NCI-H1105 (cell line): ENCODE results near the gene FCHSD1.
A peak's percentile ranks its signal among the peaks of the same experiment; 100 is the strongest.

Experiments
- DNase-seq: peaks from one replicate; lab custom pipeline; 2025; lab: John Stamatoyannopoulos, UW

The FCHSD1 gene

DNA sequence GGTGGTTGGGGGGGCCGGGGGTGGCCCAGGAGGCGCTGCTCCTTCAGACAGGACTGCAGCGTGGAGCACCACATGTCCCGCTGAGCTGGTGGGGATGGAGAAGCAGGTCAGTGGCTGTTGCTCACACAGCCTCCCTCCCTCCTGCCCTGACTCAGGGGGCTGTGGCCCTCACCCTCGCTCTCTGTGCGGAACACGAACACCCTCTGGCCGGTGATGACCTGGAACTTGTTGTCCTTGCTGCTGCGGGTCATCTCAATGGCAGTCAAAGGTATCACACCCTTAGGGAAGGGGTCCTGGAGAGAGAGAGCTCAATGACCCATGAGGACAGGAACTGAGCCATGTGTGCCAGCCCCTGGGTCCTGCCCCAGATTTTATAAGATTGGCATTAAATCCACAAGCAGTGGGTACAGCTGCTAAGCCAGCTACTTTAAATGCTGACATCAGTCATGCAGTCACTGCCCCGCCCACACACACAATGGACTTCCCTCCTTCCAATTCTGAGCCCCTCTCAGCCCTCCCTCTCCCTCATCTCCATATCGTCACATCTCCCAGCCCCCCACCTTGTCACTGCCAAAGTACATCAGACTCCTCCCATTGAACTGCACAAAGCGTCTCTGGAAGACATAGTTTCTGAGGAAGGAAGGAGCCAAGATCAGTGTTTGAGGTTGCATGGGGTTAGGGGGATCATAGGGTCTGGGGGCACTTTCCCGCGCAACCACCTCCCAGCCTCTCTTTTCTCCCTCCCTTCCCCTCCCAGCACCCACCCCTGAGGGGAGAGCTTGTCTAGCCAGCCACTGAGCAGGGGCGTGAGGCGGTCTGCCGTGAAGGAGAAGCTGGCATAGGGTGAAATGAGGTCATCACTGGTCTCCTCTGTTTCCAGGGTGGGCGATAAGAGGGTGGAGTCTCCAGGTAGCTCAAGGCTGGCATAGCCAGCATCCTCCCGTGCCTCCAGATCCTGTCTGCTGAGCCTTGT lies 21.9 kb upstream of the FCHSD1 start:
- DNase-seq = no peak

DNA sequence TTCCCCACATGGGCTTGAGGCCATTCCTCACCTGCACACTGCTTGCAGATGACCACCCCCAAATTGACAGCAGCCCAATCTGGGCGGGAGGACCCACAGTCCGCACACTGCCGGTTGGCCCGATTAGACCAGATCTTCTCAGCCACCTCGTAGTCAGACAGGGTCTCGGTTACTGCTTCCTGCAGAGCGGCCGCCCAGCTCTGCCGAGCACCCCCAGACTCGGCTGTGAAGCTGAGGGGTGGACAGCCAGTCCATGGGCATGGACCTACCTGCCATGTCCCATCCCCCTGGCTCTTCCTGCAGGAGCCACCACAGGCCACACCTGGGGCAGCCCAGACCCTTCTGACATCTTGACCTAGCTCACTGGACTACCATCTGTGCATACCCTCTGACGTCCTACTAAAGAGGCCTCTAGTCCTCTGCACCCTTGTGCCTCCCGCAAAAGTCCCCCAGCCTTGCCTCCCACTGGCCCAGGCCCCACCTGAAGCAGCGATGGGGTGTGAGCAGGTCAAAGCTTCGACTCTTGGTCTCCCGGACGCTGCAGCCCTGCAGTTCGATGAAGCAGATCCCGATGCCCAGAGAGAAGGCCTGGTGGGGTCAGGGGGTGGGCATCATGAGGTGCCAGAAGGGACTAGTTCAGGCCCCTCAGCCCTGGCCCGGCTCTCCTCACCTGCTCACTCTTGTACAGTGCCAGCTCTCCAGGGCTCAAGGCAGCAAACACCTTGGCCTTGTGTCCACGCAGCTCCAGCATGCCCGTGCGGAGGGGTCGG lies 21.0 kb upstream of the FCHSD1 start:
- no peak for DNase-seq

DNA sequence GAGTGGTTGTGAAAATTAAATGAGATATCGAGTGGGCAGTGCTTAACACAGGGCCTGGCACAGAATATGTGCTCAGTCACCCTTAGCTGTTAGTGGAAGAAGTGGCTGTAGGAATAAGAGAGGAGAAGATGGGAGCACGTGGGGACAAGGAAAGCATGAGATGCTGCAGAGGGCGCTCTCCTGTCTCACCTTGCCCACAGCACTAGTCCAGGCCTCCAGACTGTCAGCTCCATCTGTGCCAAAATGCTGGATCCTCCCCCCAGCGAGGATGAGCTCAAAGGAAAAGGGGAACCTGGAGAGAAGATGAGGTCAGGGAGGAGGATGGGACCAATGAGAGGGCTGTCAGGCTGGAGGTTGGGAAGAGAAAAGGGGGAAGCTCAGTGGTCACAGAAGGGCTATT lies 18.3 kb upstream of the FCHSD1 start:
- DNase-seq = no peak

DNA sequence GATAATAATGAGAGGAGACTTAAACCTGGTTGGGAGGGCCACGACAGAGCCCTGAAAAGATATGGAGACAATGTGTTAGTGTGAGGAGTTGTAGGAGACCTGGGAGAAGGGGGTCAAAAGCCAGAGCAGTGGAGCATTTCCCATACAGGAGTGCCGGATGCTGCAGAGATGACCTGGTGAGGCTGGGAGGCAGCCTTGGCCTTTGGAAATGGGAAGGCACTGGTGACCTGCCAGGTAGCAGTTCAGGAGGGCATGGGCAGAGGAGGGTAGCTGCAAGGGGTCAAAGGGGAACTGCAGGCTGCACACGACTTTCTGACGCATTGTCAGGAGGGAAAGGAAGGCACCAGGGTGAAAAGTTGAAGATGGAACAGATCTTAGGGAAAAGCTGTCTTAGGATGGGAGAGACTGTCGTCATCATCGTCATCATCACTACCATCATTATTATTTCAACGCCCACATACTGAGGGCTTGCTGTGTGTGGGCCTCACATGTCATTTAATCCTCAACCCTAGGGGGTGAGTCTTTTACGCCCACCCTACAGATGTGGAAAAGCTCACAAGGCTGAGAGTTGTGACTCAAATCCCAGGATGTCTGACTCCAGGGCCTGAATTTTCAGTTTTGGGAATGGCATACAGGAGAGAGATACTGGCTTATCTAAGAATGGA lies 17.5 kb upstream of the FCHSD1 start:
- DNase-seq = no peak

DNA sequence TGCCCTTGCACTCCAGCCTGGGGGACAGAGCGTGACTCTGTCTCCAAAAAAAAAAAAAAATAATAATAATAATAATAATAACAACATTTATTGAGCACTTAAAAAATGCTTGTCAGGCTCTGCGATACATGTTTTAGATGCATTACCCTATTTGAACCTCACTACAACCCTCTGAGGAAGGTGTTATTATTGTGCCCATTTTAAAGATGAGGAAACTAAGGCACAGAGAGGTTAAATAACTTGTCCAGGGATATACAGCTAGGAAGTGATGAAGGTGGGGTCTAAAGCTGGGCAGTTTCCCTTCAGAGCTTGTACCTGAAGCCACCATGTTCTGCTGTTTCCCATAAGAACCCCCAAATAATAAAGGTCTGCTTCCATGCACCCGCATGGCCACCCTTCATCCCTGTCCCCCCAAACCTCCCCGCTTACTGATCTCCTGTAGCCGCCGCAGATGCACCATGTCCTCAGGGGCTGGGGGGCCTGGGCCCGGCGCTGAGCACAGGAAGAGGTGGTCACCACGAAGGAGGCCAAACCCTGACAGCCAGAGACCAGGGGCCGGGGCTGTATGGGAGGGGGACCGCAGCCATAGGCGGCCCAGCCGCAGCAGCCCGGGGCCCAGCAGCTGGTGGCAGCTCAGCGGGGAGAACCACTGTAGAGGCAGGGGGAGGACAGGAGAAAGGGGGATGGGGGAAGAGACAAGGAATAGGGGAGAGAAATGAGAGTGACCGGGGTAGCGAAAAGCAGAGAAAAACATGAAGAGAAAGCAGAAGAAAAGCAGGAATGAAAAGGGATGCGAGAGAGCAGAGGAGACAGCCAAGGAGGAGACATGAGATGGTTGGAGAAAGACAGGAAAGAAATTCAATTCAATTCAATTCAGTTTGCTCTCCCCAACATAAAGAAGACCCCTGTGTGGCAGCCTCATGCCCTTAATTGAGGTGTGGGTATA lies 15.1 kb upstream of the FCHSD1 start:
- DNase-seq = no peak

DNA sequence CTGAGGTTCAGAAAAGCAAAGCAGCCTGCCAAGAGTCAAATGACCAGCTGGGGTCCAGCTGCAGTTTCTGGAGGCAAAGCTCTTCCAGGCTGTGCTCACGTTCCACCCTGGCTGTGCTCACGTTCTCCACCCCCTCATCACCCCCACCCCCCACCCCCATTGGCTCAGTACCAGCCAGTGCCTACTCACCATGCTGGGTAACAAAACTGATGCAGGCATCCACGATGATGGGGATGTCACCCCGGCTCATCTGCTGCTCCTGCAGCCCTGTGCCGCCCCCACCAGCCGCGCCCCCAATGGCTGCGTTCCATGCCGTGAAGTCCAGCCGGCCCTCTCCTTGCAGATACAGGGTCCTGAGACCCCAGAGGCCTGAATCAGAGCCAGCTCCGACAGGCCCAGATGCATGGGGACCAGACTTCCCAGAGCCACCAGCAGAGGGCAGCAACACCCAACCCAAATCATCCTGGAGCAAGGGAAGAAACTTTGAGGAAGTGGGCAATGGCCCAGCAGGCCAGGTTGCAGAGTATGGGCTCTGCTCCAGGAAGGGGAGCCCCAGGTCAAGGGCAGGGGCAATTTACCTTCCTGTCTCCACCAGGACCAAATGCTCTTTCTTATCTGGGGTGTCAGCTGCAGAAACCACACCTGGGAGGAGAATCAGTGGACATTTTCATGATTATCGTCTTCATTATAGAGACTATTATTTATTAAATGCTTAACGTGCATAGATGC lies 13.7 kb upstream of the FCHSD1 start:
- peak; percentile 10 for DNase-seq

DNA sequence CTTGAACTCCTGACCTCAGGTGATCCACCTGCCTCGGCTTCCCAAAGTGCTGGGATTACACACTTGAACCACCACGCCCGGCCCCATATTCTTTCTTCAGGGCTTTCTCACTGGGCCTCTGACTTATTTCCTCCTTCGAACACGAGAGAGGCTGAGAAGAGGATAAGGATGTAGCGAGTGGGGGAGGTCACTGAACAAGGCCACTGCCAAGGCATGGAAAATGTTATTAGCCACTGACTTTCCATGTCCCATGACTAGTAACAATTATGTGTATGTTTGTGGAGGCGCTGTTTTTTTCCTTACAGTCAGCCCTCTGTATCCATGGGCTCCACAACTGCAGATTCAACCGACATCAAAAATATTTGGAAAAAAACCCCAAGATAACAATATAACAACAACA lies 12.3 kb upstream of the FCHSD1 start:
- no peak for DNase-seq

DNA sequence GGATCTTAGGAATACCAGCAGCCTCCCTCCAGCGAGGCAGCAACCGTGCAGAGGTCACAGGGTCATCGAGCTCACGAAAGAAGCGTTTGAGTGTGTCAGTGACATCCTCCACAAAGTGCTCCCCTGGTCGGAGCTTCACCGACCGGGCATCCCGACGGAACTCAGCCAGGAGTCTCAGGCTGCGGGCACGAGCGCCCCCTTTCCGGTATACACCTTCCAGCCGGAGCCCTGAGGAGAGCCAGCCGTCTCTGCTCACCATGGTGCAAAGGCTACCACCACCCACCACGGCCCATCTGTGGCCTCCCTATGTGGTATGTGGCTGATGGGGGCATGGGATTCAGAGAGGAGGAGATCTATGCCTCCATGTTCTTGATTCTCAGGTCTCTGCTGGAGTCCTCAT lies 10.8 kb upstream of the FCHSD1 start:
- DNase-seq = no peak

DNA sequence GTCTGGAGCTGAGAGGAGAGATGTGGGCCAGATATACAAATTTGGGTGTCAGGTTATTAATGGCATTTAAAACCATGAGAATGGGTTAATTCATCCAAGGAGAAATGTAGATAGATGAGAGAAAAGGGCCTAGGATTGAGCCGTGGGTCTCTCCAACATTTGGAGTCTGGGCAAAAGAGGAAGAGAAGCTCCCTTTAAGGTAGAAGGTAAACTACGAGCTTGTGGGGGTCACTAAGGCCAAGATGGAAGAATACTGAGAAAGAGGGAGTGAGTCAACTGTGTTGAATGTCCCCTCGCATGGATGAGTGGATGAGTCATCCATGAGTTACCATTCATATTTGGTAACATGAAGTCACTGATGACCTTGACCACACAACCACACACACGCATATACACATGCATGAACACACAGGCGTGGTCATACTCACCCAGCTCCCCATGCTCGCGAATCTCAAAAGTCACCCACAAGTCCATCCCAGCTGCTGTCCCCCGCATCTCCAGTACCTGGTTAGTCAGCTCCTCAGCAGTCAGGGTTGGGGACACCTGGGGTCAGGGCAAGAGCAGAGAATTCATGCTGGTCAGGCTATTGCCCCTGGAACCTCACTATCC lies 6.8 kb upstream of the FCHSD1 start:
- no peak for DNase-seq

DNA sequence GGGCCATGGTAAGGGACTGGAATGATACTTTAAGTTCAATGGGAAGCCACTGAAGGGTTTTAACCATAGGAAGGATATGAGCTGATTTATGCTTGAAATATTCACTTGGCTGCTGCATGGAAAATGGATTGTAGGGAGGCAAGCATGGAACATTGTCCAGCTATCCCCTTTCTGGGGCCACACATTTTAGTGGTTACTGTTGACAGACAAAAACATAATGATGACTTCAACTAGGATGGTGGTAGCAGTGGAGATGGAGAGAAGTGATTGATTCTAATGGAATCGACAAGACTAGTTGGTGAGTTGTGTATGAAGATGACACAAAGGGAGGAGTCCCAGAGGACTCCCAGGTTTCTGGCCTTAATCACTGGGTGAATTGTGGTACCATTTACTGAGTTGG lies 6.2 kb upstream of the FCHSD1 start:
- no peak for DNase-seq

DNA sequence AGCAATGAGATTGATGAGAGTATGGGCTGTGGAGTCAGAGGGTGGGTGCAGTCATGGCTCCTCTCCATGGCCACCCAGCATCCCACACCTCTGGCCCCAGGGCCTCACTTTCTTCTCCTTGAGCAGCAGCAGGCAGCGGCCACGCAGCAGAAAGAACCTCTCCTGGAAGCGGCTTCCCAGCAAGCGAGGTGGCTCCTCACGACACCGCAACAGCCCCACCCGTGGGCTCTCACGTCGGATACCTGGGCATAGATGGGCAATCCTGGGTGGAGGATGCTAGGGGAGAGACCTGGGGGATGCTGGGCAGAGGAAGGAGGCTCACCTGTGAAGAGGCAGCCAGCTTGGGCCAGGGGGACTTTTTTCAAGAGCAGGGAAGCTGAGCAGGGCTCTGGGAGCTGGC lies 5.2 kb upstream of the FCHSD1 start:
- DNase-seq = no peak

DNA sequence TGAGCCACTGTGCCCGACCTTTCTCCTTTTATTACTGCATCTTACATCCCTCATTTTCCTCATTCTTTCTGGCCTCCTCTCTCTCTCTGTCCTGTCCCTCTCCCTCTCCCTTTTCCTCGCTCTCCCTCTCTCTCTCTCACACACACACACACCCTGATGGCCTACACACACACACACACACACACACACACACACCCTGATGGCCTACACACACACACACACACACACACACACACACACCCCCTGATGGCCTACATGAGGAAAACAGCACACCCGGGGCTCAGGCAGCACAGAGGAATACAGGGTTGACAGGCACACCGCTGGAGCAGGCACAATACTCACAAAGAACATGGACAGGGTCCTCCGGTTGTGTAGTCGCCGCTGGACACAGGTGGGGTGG lies 3.8 kb upstream of the FCHSD1 start:
- no peak for DNase-seq

DNA sequence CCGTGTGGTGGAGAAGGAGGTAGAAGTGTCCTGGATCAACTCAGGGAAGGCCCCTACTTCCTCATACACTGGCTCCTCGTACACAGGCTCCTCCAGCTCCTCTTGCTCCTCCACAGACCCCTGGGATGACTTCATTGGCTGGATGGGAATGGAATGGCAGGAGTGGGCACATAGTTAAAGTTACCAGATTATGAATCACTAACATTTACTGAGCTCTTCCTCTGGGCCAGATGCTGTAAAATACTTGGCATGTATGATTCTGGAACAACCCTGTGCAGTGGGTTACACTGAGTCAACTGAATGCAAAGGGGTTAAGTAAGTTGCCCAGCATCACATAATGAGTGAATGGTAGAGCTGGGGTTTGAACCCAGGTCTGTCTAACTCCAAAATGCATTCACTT lies 3.1 kb upstream of the FCHSD1 start:
- DNase-seq = no peak

DNA sequence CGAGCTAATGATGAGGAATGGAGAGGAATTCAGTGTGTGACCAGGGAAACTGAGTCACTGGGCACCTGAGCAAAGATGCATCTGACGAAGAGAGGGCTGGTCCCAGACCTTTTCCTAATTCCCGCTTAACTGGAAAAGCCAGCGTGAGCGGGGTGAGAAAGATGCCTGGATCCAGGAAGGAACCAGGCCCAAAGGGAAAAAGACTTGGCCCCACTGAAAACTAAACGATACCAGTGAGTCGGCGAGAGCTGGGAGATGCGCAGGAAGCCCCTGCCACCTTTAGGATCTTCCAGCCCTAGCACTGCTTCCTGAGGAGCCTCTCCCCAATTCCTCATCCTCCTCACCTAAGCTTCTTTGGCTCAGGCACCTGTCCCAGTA lies 499 bp upstream of the FCHSD1 start:
- no peak for DNase-seq

DNA sequence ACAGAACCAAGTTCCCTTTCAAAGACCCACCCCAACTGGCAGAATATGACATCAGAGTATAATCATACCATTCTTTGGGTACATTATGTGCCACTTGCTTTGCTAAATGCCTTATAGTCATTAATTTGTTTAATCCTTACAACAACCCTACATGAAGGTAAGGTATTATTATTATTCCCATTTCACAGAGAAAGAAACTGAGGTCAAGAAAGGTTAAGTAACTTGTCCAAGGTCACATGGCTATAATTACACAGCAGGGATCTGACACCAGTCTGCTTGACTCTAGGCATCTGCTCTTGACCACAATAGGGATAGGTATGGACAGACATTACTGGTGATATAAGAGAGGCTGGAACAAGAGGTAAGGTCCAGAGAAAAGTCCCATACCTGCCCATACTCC lies 1.2 kb downstream of the FCHSD1 start:
- DNase-seq = no peak

DNA sequence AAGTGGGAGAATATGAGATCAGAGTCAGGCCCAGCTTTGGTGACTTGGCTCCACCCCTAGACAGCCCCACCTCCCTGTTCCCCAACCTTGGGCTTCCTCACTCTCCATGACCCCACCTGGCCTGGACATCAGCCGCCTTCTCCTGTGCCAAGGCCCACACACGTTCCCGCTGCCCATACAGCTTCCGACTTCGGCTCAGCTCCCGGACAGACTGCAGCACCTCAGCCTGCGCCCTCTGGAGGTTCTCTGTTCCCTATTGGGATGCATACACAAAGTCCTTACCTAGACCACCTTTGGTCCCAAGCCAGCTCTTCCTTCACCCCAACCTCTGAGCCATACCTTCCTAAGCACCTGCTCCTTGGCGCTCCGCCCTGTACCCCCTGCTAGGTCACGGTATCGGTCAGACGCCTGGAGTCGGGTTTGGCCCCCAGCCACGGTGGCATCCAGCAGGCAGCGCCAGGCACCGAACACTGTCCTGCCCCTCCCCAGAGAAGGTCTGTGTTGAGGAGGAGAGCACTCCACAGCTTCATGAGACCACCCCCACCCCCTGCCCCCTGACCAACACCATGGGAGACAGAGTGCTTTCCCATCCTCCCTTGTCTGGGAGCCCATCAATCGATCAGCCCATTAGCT lies 2.0 kb downstream of the FCHSD1 start:
- no peak for DNase-seq

DNA sequence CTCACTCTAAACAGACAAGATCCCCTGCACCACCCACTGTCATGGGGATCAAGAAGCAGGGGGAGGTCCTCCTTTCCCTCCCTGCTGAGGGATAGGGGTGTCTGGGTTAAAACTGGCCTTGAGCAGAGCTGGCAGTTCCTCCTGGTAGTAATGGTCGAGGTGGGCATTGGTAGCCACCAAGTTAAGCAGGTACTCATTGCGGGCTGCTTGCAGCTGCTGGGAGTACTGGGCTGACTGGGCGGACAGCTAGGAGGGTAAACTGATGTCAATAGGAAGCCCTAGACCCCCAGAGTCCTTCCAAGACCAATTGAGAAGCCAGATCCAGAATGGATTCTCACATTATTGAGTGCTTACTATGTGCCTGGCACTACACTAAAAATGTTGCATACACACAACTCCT lies 3.4 kb downstream of the FCHSD1 start:
- DNase-seq = no peak

DNA sequence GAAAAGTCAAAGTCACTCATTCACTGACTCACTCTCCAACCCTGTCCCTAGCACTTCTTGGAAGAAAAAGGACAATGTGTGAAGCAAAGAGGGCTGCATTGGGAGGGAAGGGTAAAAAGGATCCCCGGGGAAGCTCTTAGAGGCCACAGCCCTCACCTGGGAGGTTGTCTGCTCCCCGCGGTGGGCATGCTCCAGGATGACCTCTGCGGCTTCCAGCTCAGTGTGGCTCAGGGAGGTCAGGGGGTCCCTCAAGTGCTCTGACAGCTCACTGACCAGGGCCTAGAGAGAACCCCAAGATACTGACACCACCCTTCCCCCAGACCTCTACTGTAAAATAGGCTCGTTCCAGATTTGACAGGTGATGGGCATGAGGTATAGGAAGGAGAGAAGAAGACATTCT lies 4.0 kb downstream of the FCHSD1 start:
- no peak for DNase-seq

DNA sequence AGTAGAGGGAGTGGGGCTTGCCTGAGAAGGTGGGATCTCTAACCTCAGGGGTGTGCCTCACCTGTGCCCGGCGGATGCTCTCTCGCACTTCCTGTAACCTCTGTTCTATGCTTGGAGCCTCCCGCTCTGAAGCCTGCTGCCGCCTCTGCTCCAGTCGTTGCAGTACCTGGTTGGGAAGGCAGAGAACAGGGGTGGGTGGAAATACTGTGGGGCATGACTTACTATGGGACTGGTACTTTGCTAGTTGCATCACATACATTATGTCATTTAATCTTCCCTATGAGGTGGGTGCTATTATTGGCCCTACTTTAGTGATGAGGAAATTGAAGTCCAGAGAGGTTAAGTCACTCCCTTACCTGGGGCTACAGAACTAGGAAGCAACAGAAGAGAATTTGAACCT lies 5.2 kb downstream of the FCHSD1 start:
- DNase-seq = no peak

DNA sequence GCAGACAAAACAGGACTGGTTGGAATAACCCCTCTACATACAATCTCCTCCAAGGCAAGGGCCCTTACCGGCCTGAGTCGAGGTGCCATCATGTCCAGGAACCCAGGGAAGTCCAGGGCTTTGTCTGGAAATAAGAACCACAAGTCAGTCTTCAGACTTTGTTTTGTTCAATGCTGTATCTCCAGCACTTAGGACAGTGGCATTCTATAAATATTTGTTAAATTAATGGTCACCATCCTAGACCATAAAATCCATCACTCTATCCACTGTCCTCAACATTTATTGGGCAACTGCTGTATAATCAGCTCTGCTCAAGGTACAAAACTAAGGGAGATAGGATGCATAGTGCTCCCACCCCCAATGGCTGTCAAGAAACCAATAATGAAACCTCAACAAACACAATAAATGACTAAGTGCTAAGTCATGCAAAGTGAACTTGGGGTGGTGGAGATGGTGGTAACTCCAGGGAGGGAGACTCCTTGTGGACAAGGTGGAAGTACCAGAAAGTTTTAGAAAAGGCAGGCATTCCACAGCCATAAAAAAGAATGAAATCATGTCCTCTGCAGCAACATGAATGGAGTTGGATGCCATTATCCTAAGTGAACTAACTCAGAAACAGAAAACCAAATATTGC lies 9.5 kb downstream of the FCHSD1 start:
- no peak for DNase-seq
